ENCODE results near the gene HHAT.

GRCh38 chr1:210291786-210292230, 36.9 kb upstream of the HHAT start:
- TF ChIP-seq CTCF (IDR thresholded peaks at IDR 0.05; ENCODE audit: insufficient read depth, low read depth, low read length), result no peak
- no peak for TF ChIP-seq EZH2 (IDR thresholded peaks at IDR 0.05; ENCODE audit: insufficient read depth, low read length)
